Loucy (cell line): ENCODE results near the gene SLC4A9.

Experiments
- CTCF ChIP-seq: fragments of 200-600 bp; sonication (generic); conservative IDR thresholded peaks from 2 replicates; pipeline ENCODE4 v1.5.1; 2014; ENCODE audit warnings: mild to moderate bottlenecking, antibody characterized with exemption, low read length
- EZH2phosphoT487 ChIP-seq: fragments of 200-600 bp; IDR thresholded peaks from 2 replicates; pipeline ENCODE4 v1.6.1; 2018; ENCODE audit warnings: antibody characterized with exemption, mild to moderate bottlenecking, moderate library complexity, borderline replicate concordance

- TF ChIP-seq CTCF (peak; percentile 89), EZH2phosphoT487 (no peak)
These were observed 3.1 kb downstream of the SLC4A9 start for GRCh38 chr5:140362875-140363630.
